A204.1 (cell line): ENCODE results near the gene TTC28.
A peak's percentile ranks its signal among the peaks of the same experiment; 100 is the strongest.

Experiments used
- FAIRE-seq: peaks from 2 replicates; lab custom pipeline; 2012; peaks lifted over from hg19 to GRCh38; lab: Jason Lieb, UNC

The TTC28 gene

GRCh38 chr22:27985323-27986275 is 694.0 kb downstream of the TTC28 start:
- no peak for FAIRE-seq

- FAIRE-seq: no peak
These were observed 694.9 kb downstream of the TTC28 start for GRCh38 chr22:27984723-27985122.

GRCh38 chr22:27984001-27984695 is 695.5 kb downstream of the TTC28 start:
- FAIRE-seq: no peak

GRCh38 chr22:27983361-27983791 is 696.3 kb downstream of the TTC28 start:
- FAIRE-seq: no peak

GRCh38 chr22:27982630-27983180 is 696.9 kb downstream of the TTC28 start:
- no peak for FAIRE-seq

- FAIRE-seq: no peak
These were observed 697.5 kb downstream of the TTC28 start for GRCh38 chr22:27982106-27982505.

- no peak for FAIRE-seq
These were observed 699.1 kb downstream of the TTC28 start for GRCh38 chr22:27980424-27981148.

GRCh38 chr22:27978802-27979201 is 700.8 kb downstream of the TTC28 start:
- FAIRE-seq: no peak

GRCh38 chr22:27978317-27978716 is 701.3 kb downstream of the TTC28 start:
- no peak for FAIRE-seq

GRCh38 chr22:27976586-27976985 is 703.1 kb downstream of the TTC28 start:
- no peak for FAIRE-seq

GRCh38 chr22:27975381-27976013 is 704.1 kb downstream of the TTC28 start:
- no peak for FAIRE-seq

GRCh38 chr22:27973846-27974245 is 705.8 kb downstream of the TTC28 start:
- no peak for FAIRE-seq

GRCh38 chr22:27972732-27973698 is 706.6 kb downstream of the TTC28 start:
- FAIRE-seq: no peak

- FAIRE-seq: no peak
These were observed 707.7 kb downstream of the TTC28 start for GRCh38 chr22:27971926-27972325.

- peak; percentile 75 for FAIRE-seq
These were observed 708.9 kb downstream of the TTC28 start for GRCh38 chr22:27970596-27971220.

GRCh38 chr22:27966168-27967064 is 713.2 kb downstream of the TTC28 start:
- no peak for FAIRE-seq

GRCh38 chr22:27962268-27963044 is 717.2 kb downstream of the TTC28 start:
- no peak for FAIRE-seq

- FAIRE-seq: peak; percentile 35
These were observed 718.0 kb downstream of the TTC28 start for GRCh38 chr22:27961680-27962079.
